Left ventricle myocardium inferior (tissue), 1 donor: Measurements from ENCODE around the gene CFAP45. TPM values are rescaled to one million over a fixed set of nuclear protein-coding genes. Genes with fewer than 3 reads are reported as not detected.

ENCODE experiments used
- DNase-seq: peaks from one replicate; pipeline ENCODE4 v3.0.0-alpha.2; 2020
- H3K27ac ChIP-seq: fragments of 200-600 bp; replicated peaks from 2 replicates; pipeline ENCODE4 v1.8.0; 2021
- H3K27me3 ChIP-seq: fragments of 200-600 bp; 2 replicates; pipeline ENCODE4 v1.8.0; 2021; ENCODE audit warnings: low read depth
- H3K36me3 ChIP-seq: fragments of 200-600 bp; 2 replicates; pipeline ENCODE4 v1.8.0; 2021
- H3K4me1 ChIP-seq: fragments of 200-600 bp; 2 replicates; pipeline ENCODE4 v1.8.0; 2021
- H3K4me3 ChIP-seq: fragments of 200-600 bp; 2 replicates; pipeline ENCODE4 v1.8.0; 2021; ENCODE audit warnings: mild to moderate bottlenecking, moderate library complexity
- H3K9me3 ChIP-seq: fragments of 200-600 bp; replicated peaks from 2 replicates; pipeline ENCODE4 v1.8.0; 2021
- intact Hi-C: fragments of 100-400 bp; cut with micrococcal nuclease; formaldehyde crosslinking; loops from one replicate; pipeline ENCODE4 v1.11.0; 2022
- total RNA-seq: library from RNA; stranded (reverse); fragmentation: NEBNext Ultra II Directional; extraction: Animal tissue kit (Norgen Biotek cat#: 25700); gene quantifications from one replicate; pipeline ENCODE4 v1.2.1, GENCODE V29; 2021
- TF ChIP-seq, protein P1 (sequence below): fragments of 200-600 bp; IDR thresholded peaks from 2 replicates; pipeline ENCODE4 v1.8.0; 2021; ENCODE audit warnings: antibody characterized with exemption, mild to moderate bottlenecking, borderline replicate concordance
- donor health status: DM: no; HTN: yes; CAD: no; lungs with severe emphysema.

The CFAP45 gene
- total RNA-seq, 1 donor from 2014 or later: 1.1 TPM

DNA sequence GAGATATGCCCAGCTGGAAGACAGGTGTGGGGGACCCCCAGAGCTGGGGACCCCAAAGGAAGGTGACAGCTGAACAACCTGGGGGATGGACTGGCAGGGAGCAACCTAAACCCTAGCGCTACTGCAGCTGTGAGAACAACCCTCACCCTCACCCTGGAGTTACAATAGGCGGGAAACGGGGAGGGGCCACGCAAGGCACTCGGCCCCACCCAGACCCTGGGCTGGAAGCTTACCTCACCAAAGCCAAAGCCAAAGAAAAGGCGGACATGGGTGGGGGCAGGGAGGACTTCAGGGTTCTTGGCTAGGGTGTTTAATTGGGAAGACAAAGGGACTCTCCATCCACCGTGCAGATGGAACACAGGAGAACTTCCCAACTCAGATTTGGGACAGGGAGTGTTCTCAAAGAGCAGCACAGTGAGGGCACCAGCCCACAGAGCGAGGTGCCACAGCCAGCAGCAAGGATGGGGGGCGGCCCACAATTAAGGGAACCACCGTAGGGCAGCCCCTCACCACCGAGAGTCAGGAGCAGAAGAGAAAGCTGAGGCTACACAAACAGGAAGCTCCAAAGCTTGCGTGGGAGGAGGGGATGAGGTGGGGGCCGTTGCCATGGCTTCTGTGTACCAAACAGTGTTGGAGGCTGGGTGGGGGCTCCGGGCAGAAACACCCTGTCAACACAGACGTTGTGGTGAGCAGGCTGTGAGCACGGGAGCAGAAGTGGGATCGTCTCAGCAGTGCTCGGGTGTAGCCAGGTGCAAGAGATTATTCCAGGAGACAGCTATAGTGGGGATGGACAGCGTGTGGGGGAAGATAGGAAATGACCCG lies 23.4 kb upstream of the CFAP45 start:
- Histone ChIP-seq H3K27ac (peak overlapping the region; percentile 98), H3K36me3 (peaks cover 25% of the 10 kb centered on the region), H3K4me1 (peaks cover 80% of the 10 kb centered on the region), H3K27me3 (no peaks in the 10 kb centered on the region), H3K9me3 (no peaks in the 10 kb centered on the region), H3K4me3 (peak overlapping the region; percentile 91)
- DNase-seq: peak; percentile 89
- TF ChIP-seq, protein P1, sequence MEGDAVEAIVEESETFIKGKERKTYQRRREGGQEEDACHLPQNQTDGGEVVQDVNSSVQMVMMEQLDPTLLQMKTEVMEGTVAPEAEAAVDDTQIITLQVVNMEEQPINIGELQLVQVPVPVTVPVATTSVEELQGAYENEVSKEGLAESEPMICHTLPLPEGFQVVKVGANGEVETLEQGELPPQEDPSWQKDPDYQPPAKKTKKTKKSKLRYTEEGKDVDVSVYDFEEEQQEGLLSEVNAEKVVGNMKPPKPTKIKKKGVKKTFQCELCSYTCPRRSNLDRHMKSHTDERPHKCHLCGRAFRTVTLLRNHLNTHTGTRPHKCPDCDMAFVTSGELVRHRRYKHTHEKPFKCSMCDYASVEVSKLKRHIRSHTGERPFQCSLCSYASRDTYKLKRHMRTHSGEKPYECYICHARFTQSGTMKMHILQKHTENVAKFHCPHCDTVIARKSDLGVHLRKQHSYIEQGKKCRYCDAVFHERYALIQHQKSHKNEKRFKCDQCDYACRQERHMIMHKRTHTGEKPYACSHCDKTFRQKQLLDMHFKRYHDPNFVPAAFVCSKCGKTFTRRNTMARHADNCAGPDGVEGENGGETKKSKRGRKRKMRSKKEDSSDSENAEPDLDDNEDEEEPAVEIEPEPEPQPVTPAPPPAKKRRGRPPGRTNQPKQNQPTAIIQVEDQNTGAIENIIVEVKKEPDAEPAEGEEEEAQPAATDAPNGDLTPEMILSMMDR: no peak
- intact Hi-C loops: no loop called here

DNA sequence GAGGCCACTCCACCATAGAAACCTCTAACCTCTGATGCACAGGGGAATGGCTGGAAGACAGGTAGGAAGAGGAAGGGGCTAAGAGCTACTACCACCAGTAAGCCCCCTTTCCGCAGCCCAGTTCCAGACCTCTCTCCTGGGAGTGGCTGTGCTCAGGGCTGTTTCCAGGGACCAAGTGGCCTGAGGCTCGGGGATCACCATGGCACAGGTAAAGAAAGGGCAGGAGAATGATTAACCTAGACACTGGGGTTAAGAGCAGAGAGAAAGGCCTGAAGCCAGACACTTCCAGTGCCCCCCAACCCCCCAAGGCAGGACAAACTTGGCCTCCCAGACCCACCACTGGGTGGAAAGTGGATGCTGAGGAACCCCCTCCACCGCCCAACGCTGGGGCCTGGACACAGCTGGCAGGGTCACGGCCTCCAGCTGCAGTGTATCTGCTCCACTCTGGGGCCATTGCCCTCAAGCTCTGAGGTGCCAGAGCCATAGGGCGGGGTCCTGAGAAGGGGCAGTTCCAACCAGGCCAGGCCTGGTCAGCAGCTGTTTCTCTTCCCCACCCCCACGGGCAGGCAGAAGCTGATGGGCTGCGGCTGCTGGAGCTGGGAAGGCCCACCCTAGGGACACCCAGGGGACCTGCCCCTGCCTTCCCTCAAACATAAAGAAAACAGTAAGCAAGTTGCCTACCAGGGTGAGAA lies 22.7 kb upstream of the CFAP45 start:
- peak overlapping the region; percentile 98 for H3K27ac ChIP-seq
- H3K36me3 ChIP-seq: peaks cover 33% of the 10 kb centered on the region
- no peaks in the 10 kb centered on the region for H3K9me3 ChIP-seq
- intact Hi-C loops: no loop called here
- DNase-seq: peak; percentile 81
- TF ChIP-seq, protein P1: no peak
- peaks cover 88% of the 10 kb centered on the region for H3K4me1 ChIP-seq
- peak overlapping the region; percentile 91 for H3K4me3 ChIP-seq
- H3K27me3 ChIP-seq: no peaks in the 10 kb centered on the region

DNA sequence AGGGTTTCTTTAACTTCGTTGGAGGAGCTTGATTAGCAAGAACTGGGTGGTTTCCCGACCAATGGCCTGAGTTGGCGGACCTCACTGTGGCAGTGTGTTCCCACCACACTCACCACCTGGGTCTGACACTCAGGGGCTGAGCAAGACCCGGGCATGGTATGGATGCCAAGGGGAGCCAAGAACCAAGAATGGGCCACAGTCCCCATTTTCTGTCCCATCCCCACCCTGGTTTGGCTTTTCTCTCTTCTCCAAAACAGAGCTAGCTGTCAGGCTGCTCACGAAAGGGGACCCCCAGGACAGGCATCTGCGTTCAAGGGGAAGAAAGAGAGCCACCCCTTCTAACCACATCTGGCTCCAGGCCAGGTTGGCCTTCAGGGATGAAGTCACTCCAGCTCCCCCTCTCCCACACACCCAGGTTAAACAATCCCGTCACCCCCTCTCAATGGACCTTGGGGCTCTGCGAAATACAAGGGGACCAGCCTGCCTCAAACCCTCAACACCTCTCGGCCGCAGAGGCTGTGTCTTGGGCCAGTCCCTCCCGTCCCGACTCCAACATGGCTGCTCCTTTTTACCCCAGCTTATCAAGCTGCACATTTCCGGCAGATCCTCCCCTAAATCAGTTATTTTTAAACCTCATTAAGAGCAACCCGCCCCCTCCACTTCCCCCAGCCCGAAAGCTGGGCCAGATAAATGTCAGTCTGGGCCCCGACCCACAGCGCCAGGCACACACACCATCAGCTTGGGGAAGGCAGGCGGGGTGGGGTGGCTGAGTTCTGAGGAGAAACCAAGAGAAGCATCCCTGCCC lies 21.9 kb upstream of the CFAP45 start:
- Histone ChIP-seq H3K27me3 (no peaks in the 10 kb centered on the region), H3K36me3 (peaks cover 40% of the 10 kb centered on the region), H3K9me3 (no peaks in the 10 kb centered on the region), H3K27ac (peak overlapping the region; percentile 98), H3K4me1 (peaks cover 96% of the 10 kb centered on the region), H3K4me3 (peak overlapping the region; percentile 91)
- intact Hi-C loops: no loop called here
- TF ChIP-seq, protein P1: no peak
- no peak for DNase-seq

DNA sequence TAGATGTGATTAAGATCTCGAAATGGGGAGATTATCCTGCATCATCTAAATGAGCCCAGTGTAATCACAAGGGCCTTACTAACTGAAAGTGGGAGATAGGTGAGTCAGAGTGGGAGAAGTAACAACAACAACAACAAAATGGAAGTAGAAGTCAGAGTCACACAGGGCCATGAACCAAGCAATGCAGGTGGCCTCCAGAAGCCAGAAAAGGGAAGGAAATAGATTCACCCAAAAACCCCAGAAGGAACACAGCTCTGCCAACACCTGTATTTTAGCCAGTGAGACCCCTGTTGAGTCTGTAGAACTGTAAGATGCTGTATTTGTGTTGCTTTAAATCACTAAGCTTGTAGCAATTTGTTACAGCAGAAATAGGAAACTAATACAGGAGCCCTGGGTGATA lies 21.3 kb upstream of the CFAP45 start:
- peak overlapping the region; percentile 91 for H3K4me3 ChIP-seq

DNA sequence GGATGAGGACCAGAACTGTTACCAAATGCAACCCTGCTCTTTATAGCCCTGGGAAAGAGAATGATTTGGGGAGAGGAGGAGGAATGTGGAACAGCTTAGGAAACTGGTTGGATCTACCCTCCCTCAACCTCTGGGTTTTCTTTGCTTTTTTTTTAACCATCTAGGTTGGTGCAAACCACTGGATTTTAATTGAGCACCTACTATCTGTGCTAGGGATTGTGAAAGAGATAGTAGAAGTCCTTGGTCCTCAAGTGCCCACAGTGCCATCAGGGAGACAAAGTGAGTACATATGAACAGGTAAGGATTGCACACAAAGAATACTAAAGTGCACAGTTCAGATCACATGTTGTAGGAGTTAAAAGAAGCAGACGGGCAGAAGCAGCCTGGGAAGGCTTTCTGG lies 20.7 kb upstream of the CFAP45 start:
- no peaks in the 10 kb centered on the region for H3K27me3 ChIP-seq
- DNase-seq: no peak
- intact Hi-C loops: no loop called here
- peak overlapping the region; percentile 98 for H3K27ac ChIP-seq
- H3K4me1 ChIP-seq: peaks cover 98% of the 10 kb centered on the region
- peaks cover 47% of the 10 kb centered on the region for H3K36me3 ChIP-seq
- TF ChIP-seq, protein P1: no peak
- no peaks in the 10 kb centered on the region for H3K9me3 ChIP-seq
- peak overlapping the region; percentile 91 for H3K4me3 ChIP-seq

More for the DNA sequence above, 21.3 kb upstream of the CFAP45 start:
- H3K4me1 ChIP-seq: peaks cover 98% of the 10 kb centered on the region
- H3K27ac ChIP-seq: peak overlapping the region; percentile 98
- TF ChIP-seq, protein P1: no peak
- H3K9me3 ChIP-seq: no peaks in the 10 kb centered on the region
- intact Hi-C loops: no loop called here
- H3K27me3 ChIP-seq: no peaks in the 10 kb centered on the region
- H3K36me3 ChIP-seq: peaks cover 47% of the 10 kb centered on the region
- no peak for DNase-seq
